ENCODE measurements around the gene PAEP. TPM values are rescaled to one million over a fixed set of nuclear protein-coding genes. Genes with fewer than 3 reads are reported as not detected.

Gene PAEP
- polyA plus RNA-seq, 4 donors = not detected

DNA sequence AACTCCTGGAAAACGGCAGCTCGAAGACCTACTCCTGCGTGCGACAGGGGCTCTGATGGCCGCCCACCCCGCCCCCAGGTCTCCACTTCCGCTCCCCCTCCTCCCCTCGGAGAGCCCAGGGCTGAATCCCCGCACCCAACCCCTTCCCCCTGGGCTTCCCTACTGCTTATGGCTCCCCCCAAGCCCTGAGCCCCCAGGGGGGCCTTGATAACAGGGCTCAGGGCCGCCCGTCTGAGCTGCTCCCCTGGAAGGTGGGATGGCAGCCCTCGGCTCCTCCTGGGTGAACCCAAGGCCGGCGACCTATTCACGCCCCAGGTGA, 47.4 kb downstream of the PAEP start:
- Histone ChIP-seq H3K4me3 (ENCODE audit: low read depth in 1 of 3, low read length in 3 of 3) (no peak overlapping the region), H3K27ac (ENCODE audit: low read depth in 1 of 3, low read length in 2 of 3) (no peak overlapping the region), H3K36me3 (ENCODE audit: control insufficient read depth in 3 of 3, insufficient read depth in 2 of 3, low read depth in 1 of 3, low read length in 3 of 3) (no peaks in the 10 kb centered on the region), H3K9me3 (ENCODE audit: control insufficient read depth in 2 of 2, insufficient read depth in 1 of 2, low read depth in 1 of 2, low read length in 1 of 2) (no peaks in the 10 kb centered on the region), H3K4me1 (ENCODE audit: control insufficient read depth in 3 of 3, insufficient read depth in 2 of 3, low read depth in 1 of 3, low read length in 2 of 3) (no peaks in the 10 kb centered on the region), H3K27me3 (ENCODE audit: control insufficient read depth in 3 of 3, insufficient read depth in 3 of 3, low read length in 3 of 3) (no peaks in the 10 kb centered on the region)
- DNase-seq = no peak
- WGBS, 3 donors = 71 to 82% (median 75%) methylated on average over 13 to 15 of the region's 15 CpGs
- no peak for FAIRE-seq

DNA sequence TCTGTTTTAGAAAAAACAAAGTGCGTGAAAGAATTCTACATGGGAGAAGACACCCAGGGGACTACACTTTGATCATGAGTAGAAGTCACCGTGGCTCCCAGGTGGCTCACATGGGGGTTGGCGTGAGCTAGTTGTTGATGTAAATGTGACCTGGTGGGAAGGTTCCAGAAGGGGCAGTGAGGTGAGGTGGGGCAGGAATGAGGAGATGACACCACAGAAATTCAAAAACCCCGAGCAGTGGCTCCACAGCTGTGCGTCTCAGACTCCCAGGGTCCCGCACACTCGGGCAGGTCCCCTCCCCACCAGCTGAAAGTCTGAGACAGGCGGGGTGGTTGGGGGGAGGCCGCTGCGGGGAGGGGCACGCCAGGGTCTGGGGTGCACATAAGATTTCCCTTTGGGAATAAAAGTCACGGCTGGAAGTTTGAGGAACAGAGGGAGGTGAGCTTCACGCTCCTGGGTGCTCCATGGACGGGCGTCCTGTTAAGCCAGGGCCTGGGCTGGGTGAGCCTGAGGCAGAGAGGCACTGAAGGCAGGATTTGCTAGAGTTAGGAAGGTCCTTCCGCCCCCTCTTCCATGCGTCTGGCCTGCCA, 47.9 kb downstream of the PAEP start:
- DNase-seq (no peak), FAIRE-seq (no peak)
- H3K4me1 ChIP-seq (ENCODE audit: control insufficient read depth in 3 of 3, insufficient read depth in 2 of 3, low read depth in 1 of 3, low read length in 2 of 3) = no peaks in the 10 kb centered on the region
- 78 to 83% (median 80%) methylated on average over 17 of the region's 17 CpGs for WGBS, 3 donors
- no peaks in the 10 kb centered on the region for H3K36me3 ChIP-seq (ENCODE audit: control insufficient read depth in 3 of 3, insufficient read depth in 2 of 3, low read depth in 1 of 3, low read length in 3 of 3)
- H3K9me3 ChIP-seq (ENCODE audit: control insufficient read depth in 2 of 2, insufficient read depth in 1 of 2, low read depth in 1 of 2, low read length in 1 of 2) = no peaks in the 10 kb centered on the region
- H3K27me3 ChIP-seq (ENCODE audit: control insufficient read depth in 3 of 3, insufficient read depth in 3 of 3, low read length in 3 of 3) = no peaks in the 10 kb centered on the region
- H3K4me3 ChIP-seq (ENCODE audit: low read depth in 1 of 3, low read length in 3 of 3) = no peak overlapping the region
- H3K27ac ChIP-seq (ENCODE audit: low read depth in 1 of 3, low read length in 2 of 3) = no peak overlapping the region

DNA sequence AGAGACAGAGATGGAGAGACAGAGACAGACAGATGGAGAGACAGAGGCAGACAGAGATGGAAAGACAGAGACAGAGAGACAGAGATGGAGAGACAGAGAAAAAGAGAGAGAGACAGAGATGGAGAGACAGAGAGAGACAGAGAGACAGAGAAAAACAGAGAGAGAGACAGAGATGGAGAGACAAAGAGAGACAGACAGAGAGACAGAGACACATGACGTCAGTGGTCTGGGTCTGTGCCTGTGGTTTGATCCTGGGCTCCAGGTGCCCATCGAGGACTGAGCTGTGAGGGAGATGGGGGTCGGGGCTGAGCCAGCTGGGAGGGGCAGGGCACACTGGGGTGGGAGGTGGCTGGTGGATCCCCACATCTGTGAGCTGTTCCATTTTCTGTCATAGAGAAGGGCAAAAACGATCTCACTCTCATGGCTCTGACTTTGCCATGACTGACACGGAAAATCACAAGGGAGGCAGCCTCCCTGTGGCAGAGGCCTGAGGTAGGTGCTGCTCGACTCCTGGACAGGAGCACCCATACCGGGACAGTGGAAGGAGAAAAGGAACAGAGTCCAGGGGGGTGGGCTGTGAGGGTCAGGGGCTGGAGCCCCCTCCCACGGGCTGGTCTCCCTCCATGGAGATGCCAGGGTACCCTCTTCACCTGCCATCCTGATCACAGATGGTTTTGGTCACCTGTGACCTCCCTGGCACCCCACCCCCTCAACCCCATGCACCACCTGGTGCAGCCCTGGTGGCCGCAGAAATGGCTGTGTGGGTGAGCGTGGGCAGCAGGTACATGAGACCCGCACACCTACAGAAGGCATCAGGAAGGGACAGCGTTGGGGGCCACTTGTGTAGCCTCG, 49.0 kb downstream of the PAEP start:
- DNase-seq = no peak
- H3K4me3 ChIP-seq (ENCODE audit: low read depth in 1 of 3, low read length in 3 of 3) = no peak overlapping the region
- no peak for FAIRE-seq
- WGBS, 3 donors = 69 to 78% (median 71%) methylated on average over 13 of the region's 13 CpGs
- no peaks in the 10 kb centered on the region for H3K4me1 ChIP-seq (ENCODE audit: control insufficient read depth in 3 of 3, insufficient read depth in 2 of 3, low read depth in 1 of 3, low read length in 2 of 3)
- no peaks in the 10 kb centered on the region for H3K27me3 ChIP-seq (ENCODE audit: control insufficient read depth in 3 of 3, insufficient read depth in 3 of 3, low read length in 3 of 3)
- H3K9me3 ChIP-seq (ENCODE audit: control insufficient read depth in 2 of 2, insufficient read depth in 1 of 2, low read depth in 1 of 2, low read length in 1 of 2) = no peaks in the 10 kb centered on the region
- H3K36me3 ChIP-seq (ENCODE audit: control insufficient read depth in 3 of 3, insufficient read depth in 2 of 3, low read depth in 1 of 3, low read length in 3 of 3) = no peaks in the 10 kb centered on the region
- no peak overlapping the region for H3K27ac ChIP-seq (ENCODE audit: low read depth in 1 of 3, low read length in 2 of 3)

DNA sequence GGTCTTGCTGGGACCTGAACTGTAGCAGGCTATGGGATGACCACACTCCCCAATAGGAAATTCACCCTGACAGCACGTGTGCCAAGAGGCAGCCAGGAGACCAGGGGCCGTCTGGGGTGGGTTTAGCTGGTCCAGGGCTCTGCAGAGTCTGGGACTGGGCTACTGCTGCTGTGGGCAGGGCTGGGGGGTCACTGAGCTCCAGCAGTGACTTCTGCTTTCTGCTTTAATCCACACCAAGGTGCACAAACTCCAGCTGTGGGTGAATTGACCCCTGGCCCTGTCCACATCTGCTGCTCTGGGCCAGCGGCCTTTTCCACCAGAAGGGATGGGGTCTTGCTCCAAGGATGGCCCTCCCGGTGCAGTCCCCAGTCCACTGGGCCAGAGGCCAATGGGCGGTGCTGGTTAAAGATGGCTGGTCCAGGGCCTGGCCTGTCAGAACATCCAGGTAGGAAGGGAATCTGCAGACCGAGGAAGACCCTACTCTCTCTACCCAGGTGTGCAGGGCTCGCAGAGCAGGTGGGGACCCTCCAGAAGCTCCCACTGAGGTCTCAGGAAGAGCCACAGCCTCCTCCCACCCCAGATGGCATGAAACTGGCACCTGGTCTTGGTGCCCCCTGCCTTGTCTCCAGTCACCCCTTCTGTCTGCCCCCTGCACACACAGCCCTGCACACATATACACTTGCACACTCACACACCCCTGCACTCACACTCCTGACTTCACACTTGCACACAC, 49.8 kb downstream of the PAEP start:
- no peak overlapping the region for H3K27ac ChIP-seq (ENCODE audit: low read depth in 1 of 3, low read length in 2 of 3)
- FAIRE-seq (no peak), DNase-seq (no peak)
- no peaks in the 10 kb centered on the region for H3K9me3 ChIP-seq (ENCODE audit: control insufficient read depth in 2 of 2, insufficient read depth in 1 of 2, low read depth in 1 of 2, low read length in 1 of 2)
- no peaks in the 10 kb centered on the region for H3K36me3 ChIP-seq (ENCODE audit: control insufficient read depth in 3 of 3, insufficient read depth in 2 of 3, low read depth in 1 of 3, low read length in 3 of 3)
- WGBS, 3 donors = 61 to 80% (median 76%) methylated on average over 7 of the region's 7 CpGs
- no peaks in the 10 kb centered on the region for H3K27me3 ChIP-seq (ENCODE audit: control insufficient read depth in 3 of 3, insufficient read depth in 3 of 3, low read length in 3 of 3)
- no peak overlapping the region for H3K4me3 ChIP-seq (ENCODE audit: low read depth in 1 of 3, low read length in 3 of 3)
- no peaks in the 10 kb centered on the region for H3K4me1 ChIP-seq (ENCODE audit: control insufficient read depth in 3 of 3, insufficient read depth in 2 of 3, low read depth in 1 of 3, low read length in 2 of 3)

DNA sequence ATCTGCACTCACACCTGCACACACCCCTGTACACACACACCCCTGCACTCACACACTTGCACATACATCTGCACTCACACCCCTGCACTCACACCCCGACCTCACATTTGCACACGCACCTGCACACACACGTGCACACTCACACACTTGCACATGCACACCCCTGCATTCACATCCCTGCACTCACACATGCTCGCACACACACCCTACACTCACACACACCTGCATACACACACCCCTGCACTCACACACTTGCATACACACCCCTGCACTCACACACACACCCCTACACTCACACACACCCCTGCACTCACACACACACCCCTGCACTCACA, 50.3 kb downstream of the PAEP start:
- FAIRE-seq = no peak
- no peaks in the 10 kb centered on the region for H3K27me3 ChIP-seq (ENCODE audit: control insufficient read depth in 3 of 3, insufficient read depth in 3 of 3, low read length in 3 of 3)
- WGBS, 3 donors = 6 to 22% (median 16%) methylated on average over 4 of the region's 4 CpGs

DNA sequence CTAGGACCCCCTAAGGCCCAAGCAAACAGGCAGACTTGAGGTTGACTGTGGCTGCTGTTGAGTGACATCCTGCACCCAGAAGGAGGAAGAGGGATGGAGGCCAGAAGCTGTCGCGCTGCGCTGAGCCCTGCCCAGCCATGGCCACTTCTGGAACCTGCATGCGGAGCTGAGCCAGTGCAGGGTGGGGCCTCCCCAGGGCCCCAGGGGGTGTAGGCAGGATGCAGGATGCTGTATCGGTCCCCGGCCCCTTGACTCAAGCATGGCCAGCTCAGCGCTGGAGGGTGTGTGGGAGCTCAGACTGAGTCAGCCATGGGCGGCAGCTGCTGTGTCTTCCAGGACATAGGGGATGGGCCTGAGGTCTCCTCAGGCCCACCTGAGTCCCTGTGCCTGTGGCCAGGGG, 50.9 kb downstream of the PAEP start:
- FAIRE-seq (no peak), DNase-seq (no peak)
- H3K4me1 ChIP-seq (ENCODE audit: control insufficient read depth in 3 of 3, insufficient read depth in 2 of 3, low read depth in 1 of 3, low read length in 2 of 3) = no peaks in the 10 kb centered on the region
- H3K36me3 ChIP-seq (ENCODE audit: control insufficient read depth in 3 of 3, insufficient read depth in 2 of 3, low read depth in 1 of 3, low read length in 3 of 3) = no peaks in the 10 kb centered on the region
- no peaks in the 10 kb centered on the region for H3K9me3 ChIP-seq (ENCODE audit: control insufficient read depth in 2 of 2, insufficient read depth in 1 of 2, low read depth in 1 of 2, low read length in 1 of 2)
- H3K27me3 ChIP-seq (ENCODE audit: control insufficient read depth in 3 of 3, insufficient read depth in 3 of 3, low read length in 3 of 3) = no peaks in the 10 kb centered on the region
- WGBS, 3 donors = 89 to 96% (median 93%) methylated on average over 8 of the region's 8 CpGs
- no peak overlapping the region for H3K27ac ChIP-seq (ENCODE audit: low read depth in 1 of 3, low read length in 2 of 3)
- no peak overlapping the region for H3K4me3 ChIP-seq (ENCODE audit: low read depth in 1 of 3, low read length in 3 of 3)

More for the DNA sequence above, 50.3 kb downstream of the PAEP start:
- no peak overlapping the region for H3K27ac ChIP-seq (ENCODE audit: low read depth in 1 of 3, low read length in 2 of 3)
- no peaks in the 10 kb centered on the region for H3K36me3 ChIP-seq (ENCODE audit: control insufficient read depth in 3 of 3, insufficient read depth in 2 of 3, low read depth in 1 of 3, low read length in 3 of 3)
- no peak overlapping the region for H3K4me3 ChIP-seq (ENCODE audit: low read depth in 1 of 3, low read length in 3 of 3)
- no peak for DNase-seq
- no peaks in the 10 kb centered on the region for H3K4me1 ChIP-seq (ENCODE audit: control insufficient read depth in 3 of 3, insufficient read depth in 2 of 3, low read depth in 1 of 3, low read length in 2 of 3)
- H3K9me3 ChIP-seq (ENCODE audit: control insufficient read depth in 2 of 2, insufficient read depth in 1 of 2, low read depth in 1 of 2, low read length in 1 of 2) = no peaks in the 10 kb centered on the region

DNA sequence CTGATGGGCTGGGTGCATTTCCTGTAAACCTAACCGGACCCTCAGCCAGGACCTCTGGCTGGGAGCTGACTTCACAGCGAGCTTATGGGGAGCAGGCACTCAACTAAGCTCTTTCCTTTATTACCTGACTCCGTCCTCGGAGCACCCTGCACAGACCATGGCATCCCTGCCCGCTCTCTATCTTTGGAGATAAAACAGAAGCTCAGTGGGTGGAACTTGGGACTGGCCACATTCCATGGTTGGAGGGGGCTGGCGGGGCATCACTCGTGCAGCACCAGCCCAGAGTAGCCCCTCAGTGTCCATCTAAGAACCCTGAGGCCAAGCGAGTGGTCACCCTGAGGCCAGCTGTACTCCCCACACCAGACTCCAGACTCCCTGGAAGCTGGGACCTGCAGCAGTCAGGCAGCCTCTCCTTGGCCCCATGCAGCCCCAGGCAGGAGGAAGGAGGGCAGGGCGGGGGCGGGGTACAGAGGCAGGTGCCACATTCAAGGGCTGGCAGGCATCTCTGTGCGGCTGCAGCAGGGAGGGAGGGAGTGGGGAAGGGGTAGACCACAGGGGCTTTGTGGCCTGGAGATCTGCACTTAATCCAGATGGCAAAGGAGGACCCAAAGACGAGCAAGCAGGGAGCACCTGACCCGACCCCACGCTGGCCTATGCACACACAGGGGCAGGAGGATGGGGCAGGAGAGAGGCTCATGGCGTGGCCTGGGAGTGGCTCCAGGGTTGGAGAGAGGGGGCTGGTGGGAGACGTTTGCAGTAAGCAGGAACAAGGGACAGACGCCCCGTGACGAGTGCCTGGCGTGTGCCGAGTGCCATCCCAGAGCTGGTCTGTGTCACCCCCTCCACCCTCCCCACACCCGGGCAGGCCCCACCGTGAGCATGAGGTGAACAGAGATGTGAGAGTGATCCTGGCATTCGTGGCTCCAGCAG, 51.7 kb downstream of the PAEP start:
- no peak for FAIRE-seq
- no peak for DNase-seq
- no peaks in the 10 kb centered on the region for H3K9me3 ChIP-seq (ENCODE audit: control insufficient read depth in 2 of 2, insufficient read depth in 1 of 2, low read depth in 1 of 2, low read length in 1 of 2)

More for the DNA sequence above, 51.7 kb downstream of the PAEP start:
- Histone ChIP-seq H3K27me3 (ENCODE audit: control insufficient read depth in 3 of 3, insufficient read depth in 3 of 3, low read length in 3 of 3) (no peaks in the 10 kb centered on the region), H3K36me3 (ENCODE audit: control insufficient read depth in 3 of 3, insufficient read depth in 2 of 3, low read depth in 1 of 3, low read length in 3 of 3) (no peaks in the 10 kb centered on the region), H3K4me1 (ENCODE audit: control insufficient read depth in 3 of 3, insufficient read depth in 2 of 3, low read depth in 1 of 3, low read length in 2 of 3) (no peaks in the 10 kb centered on the region), H3K27ac (ENCODE audit: low read depth in 1 of 3, low read length in 2 of 3) (no peak overlapping the region), H3K4me3 (ENCODE audit: low read depth in 1 of 3, low read length in 3 of 3) (no peak overlapping the region)
- WGBS, 3 donors = 61 to 71% (median 61%) methylated on average over 21 to 24 of the region's 24 CpGs

Data from small intestine (tissue), 7 donors.